ENCODE results near the gene NUMB.
"Not testable (repeated sequence)": the region's sequence is repeated elsewhere in the genome, so short reads cannot be mapped to it uniquely, and the experiment has no call there.

The NUMB gene

DNA sequence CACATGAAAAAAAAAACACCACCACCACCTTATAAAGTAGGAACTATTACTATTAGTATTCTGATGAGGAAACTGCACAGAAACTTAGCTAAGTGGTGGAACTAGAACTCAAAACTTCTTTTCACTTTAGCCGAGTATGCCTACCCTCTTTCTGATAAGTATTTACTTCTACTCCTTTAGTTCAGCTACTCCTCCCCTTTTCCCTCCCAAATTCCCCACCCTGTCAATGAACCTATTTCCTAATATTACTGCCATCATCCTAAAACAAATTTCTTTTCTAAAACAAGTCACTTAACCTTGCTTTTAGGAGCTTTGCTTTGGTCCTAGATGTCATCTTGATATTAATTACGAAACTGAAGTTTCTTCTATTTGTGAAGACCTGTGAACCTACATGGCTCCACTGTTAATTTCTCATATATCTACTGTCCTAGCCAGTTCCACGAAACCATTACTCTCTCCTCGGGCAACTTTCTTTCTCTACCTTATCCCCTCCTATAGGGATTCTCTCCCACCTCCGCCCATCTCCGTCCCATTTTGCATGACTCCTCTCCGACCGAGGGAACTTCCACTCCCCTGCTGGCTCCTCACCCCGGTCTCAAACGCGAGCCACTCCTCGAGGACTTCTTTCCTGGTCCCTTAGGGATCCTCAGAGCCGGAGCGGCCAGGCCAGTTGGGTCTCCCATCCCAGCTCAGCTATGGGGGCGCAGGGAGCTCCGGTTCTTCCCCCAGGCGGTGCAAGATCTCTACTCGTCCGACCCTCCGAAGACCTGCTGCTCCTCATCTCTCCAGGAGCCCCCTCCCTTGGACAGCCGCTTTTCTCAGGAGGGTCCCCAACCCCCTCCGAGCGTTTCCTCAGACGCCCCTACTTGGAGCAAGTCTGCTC is 1.1 kb downstream of the NUMB start:
- H3K36me3 Mint-ChIP-seq = peaks cover 6% of the 10 kb centered on the region
- H3K4me3 Mint-ChIP-seq = peak overlapping the region; percentile 93
- H3K27me3 Mint-ChIP-seq = no peaks in the 10 kb centered on the region
- no peaks in the 10 kb centered on the region for H3K9me3 Mint-ChIP-seq
- H3K27ac Mint-ChIP-seq = peak overlapping the region; percentile 90
- H3K4me1 Mint-ChIP-seq = peaks cover 52% of the 10 kb centered on the region
- peak; percentile 0 for ATAC-seq

GRCh38 chr14:73455294-73455693 is 3.1 kb downstream of the NUMB start:
- Mint-ChIP-seq H3K9me3 (no peaks in the 10 kb centered on the region), H3K27ac (no peak overlapping the region)

DNA sequence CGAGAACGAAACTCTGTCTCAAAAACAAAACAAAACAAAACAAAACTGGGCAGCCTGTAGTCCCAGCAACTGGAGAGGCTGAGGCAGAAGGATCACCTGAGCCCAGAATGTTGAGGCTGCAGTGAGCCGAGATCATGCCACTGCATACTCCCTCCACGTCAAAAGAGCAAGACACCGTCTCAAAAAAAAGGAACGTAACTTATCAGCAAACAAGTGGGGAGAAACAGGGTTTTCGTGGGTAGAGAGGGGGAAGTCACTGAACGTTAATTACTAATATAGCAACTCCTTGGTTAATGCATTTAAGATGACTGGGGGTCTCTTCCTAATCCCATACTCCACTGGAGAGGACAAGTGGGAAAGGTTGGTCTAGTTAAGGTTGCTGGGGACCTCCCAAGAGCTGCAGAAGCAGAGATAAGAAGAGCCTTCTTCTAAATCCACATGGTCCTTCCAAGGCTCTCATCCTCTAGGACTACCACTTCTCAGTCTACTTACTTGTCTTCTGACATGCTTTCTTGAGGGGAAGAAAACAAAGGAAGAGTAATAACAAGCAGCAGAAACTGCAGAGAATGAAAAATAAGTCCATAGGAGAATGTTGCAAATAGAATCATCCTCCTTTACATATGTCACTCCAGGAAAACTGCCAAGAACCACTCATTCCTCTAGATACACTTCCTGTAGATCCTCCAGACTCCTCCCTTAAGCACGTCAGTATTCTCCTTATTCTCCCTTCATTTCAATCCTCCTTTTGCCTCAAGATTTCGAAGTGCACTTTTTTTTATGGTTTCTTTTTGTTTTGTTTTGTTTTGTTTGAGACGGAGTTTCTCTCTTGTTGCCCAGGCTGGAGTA is 5.8 kb downstream of the NUMB start:
- Mint-ChIP-seq H3K27ac (peak overlapping the region; percentile 42), H3K4me3 (peak overlapping the region; percentile 66), H3K9me3 (no peaks in the 10 kb centered on the region), H3K27me3 (no peaks in the 10 kb centered on the region), H3K4me1 (peaks cover 46% of the 10 kb centered on the region), H3K36me3 (no peaks in the 10 kb centered on the region)
- peak; percentile 81 for ATAC-seq

More at GRCh38 chr14:73455294-73455693, 3.1 kb downstream of the NUMB start:
- Mint-ChIP-seq H3K4me3 (no peak overlapping the region), H3K36me3 (peaks cover 6% of the 10 kb centered on the region), H3K4me1 (peaks cover 56% of the 10 kb centered on the region), H3K27me3 (no peaks in the 10 kb centered on the region)
- ATAC-seq = no peak

DNA sequence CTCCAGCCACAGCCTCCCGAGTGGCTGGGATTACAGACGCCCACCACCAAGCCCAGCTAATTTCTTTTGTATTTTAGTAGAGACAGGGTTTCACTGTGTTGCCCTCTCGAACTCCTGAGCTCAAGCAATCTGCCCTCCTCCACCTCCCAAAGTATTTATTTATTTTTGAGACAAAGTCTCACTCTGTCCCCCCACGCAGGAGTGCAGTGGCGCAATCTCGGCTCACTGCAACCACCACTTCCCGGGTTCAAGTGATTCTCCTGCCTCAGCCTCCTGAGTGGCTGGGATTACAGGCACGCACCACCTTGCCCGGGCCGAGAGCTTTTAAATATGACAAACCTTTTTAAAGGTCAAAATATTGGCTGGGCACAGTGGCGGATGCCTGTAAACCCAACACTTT is 14.6 kb downstream of the NUMB start:
- no peak for ATAC-seq
- H3K36me3 Mint-ChIP-seq = no peaks in the 10 kb centered on the region
- H3K9me3 Mint-ChIP-seq = no peaks in the 10 kb centered on the region
- peaks cover 28% of the 10 kb centered on the region for H3K4me1 Mint-ChIP-seq
- no peak overlapping the region for H3K27ac Mint-ChIP-seq
- H3K4me3 Mint-ChIP-seq = no peak overlapping the region
- H3K27me3 Mint-ChIP-seq = no peaks in the 10 kb centered on the region

- H3K27me3 Mint-ChIP-seq = no peaks in the 10 kb centered on the region
- H3K4me1 Mint-ChIP-seq = peaks cover 33% of the 10 kb centered on the region
- H3K36me3 Mint-ChIP-seq = peaks cover 5% of the 10 kb centered on the region
- H3K9me3 Mint-ChIP-seq = no peaks in the 10 kb centered on the region
- peak overlapping the region; percentile 37 for H3K27ac Mint-ChIP-seq
- no peak overlapping the region for H3K4me3 Mint-ChIP-seq
- ATAC-seq = no peak
These were observed 17.1 kb downstream of the NUMB start for GRCh38 chr14:73441286-73441685.

GRCh38 chr14:73438993-73439392 is 19.4 kb downstream of the NUMB start:
- H3K9me3 Mint-ChIP-seq = no peaks in the 10 kb centered on the region
- no peak overlapping the region for H3K27ac Mint-ChIP-seq
- ATAC-seq = no peak
- H3K4me1 Mint-ChIP-seq = peaks cover 51% of the 10 kb centered on the region
- H3K27me3 Mint-ChIP-seq = no peaks in the 10 kb centered on the region
- no peak overlapping the region for H3K4me3 Mint-ChIP-seq
- peaks cover 5% of the 10 kb centered on the region for H3K36me3 Mint-ChIP-seq

DNA sequence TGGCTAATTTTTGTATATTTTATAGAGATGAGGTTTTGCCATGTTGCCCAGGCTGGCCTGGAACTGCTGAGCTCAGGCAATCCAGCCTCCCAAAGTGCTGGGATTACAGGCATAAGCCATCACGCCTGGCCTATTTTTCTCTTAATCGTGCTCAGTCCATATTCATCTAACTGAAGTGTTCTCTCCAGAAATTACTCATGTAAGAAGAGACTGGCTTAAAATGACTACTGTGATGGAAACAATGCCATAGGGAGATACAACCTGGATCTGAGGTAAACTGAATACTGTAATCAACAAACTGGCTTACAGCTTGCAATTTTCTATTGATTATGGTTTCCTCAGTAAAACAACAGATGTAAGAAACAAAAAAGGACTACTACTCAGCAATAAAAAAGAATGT is 21.1 kb downstream of the NUMB start:
- Mint-ChIP-seq H3K9me3 (no peaks in the 10 kb centered on the region), H3K4me3 (no peak overlapping the region), H3K36me3 (peaks cover 5% of the 10 kb centered on the region), H3K27ac (no peak overlapping the region), H3K4me1 (peaks cover 54% of the 10 kb centered on the region), H3K27me3 (no peaks in the 10 kb centered on the region)
- ATAC-seq = no peak

- Mint-ChIP-seq H3K4me1 (peaks cover 36% of the 10 kb centered on the region), H3K36me3 (no peaks in the 10 kb centered on the region), H3K27ac (no peak overlapping the region), H3K4me3 (no peak overlapping the region), H3K27me3 (no peaks in the 10 kb centered on the region), H3K9me3 (no peaks in the 10 kb centered on the region)
- no peak for ATAC-seq
These were observed 26.2 kb downstream of the NUMB start for GRCh38 chr14:73432124-73432523.

DNA sequence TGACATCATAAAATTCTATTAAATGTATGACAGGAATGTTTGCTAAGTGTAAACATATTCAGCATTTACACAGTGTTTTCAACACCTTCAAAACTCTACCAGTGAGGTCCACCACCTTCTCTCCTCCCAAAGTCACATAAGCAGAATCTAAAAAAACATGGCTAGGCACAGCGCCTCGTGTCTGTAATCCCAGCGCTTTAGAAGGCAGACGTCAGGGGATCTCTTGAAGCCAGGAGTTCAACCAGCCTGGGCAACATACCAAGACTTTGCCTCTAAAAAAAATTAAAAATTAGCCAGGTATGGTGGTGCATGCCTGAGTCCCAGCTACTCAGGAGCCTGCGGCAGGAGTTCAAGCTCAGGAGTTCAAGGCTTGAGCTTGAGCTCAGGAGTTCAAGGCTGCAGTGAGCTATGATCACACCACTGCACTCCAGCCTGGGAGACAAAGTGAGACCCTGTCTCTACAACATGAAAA is 30.0 kb downstream of the NUMB start:
- no peaks in the 10 kb centered on the region for H3K9me3 Mint-ChIP-seq
- peaks cover 36% of the 10 kb centered on the region for H3K4me1 Mint-ChIP-seq
- no peak for ATAC-seq
- peak overlapping the region; percentile 61 for H3K27ac Mint-ChIP-seq
- no peaks in the 10 kb centered on the region for H3K36me3 Mint-ChIP-seq
- H3K27me3 Mint-ChIP-seq = no peaks in the 10 kb centered on the region
- H3K4me3 Mint-ChIP-seq = no peak overlapping the region

DNA sequence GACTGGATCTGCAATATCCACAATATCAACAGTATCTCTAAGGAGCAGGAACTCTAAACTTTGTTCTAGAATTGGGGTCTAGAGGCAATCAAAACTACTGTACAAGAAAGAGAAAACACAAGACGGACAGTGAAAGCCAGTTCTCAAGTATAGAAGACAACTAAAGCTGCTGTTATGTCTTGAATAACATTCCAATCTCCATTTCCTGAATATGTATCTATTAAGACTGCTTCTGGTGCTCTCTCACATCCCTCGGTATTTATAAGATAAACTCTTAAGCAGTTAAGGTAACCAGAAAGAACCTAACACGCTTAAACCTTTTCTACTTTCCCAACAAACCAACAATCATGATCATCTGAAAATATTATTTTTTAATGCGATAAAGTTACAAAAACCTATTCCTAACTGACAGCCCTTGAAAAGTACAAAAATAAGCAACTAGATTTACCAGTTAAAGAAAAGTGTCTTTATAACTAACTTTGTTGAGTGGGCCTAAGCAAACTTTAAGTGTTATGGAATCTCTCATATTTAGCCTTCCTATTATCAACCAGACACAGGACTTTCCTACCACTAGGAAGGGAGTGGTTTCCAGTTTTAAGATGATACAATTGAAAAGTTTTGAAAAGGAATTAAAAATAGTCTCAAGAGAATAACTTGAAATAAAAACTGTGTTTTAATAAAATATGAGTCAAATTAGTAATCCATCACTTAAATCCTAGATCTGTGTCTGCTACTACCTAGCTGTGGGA is 30.7 kb downstream of the NUMB start:
- Mint-ChIP-seq H3K4me3 (no peak overlapping the region), H3K9me3 (no peaks in the 10 kb centered on the region), H3K27me3 (no peaks in the 10 kb centered on the region), H3K27ac (peak overlapping the region; percentile 61), H3K36me3 (peaks cover under 1% of the 10 kb centered on the region), H3K4me1 (peaks cover 36% of the 10 kb centered on the region)
- no peak for ATAC-seq

GRCh38 chr14:73426877-73427276 is 31.5 kb downstream of the NUMB start:
- Mint-ChIP-seq H3K4me3 (no peak overlapping the region), H3K9me3 (no peaks in the 10 kb centered on the region), H3K27ac (peak overlapping the region; percentile 61), H3K4me1 (peaks cover 43% of the 10 kb centered on the region), H3K36me3 (peaks cover 7% of the 10 kb centered on the region), H3K27me3 (no peaks in the 10 kb centered on the region)
- peak; percentile 47 for ATAC-seq

DNA sequence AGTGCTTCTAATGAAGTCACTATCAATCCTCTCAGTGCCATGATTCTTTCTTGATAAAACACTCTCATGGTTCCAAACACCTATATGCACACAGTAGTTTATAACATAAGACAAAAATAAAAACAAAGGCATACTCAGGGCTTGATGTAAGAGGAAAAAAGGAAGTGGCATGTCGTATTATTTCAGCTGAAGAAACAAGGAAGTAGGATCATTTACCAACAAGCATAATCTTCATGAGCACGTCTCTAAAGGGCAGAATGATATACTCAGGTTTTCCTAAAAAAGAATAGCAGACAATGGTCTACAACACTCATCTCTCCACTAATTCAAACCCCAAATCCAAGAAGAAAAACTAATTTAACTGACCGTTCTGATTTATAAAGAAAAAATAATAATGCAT is 33.9 kb downstream of the NUMB start:
- Mint-ChIP-seq H3K27ac (peak overlapping the region; percentile 82), H3K9me3 (no peaks in the 10 kb centered on the region), H3K36me3 (peaks cover 22% of the 10 kb centered on the region), H3K4me3 (peak overlapping the region; percentile 73), H3K4me1 (peaks cover 43% of the 10 kb centered on the region), H3K27me3 (no peaks in the 10 kb centered on the region)
- peak; percentile 72 for ATAC-seq

GRCh38 chr14:73423092-73423491 is 35.3 kb downstream of the NUMB start:
- H3K4me1 Mint-ChIP-seq = peaks cover 38% of the 10 kb centered on the region
- peak overlapping the region; percentile 37 for H3K27ac Mint-ChIP-seq
- ATAC-seq, H3K27me3 Mint-ChIP-seq, H3K9me3 Mint-ChIP-seq, H3K4me3 Mint-ChIP-seq: not testable (repeated sequence)
- H3K36me3 Mint-ChIP-seq = peaks cover 22% of the 10 kb centered on the region

DNA sequence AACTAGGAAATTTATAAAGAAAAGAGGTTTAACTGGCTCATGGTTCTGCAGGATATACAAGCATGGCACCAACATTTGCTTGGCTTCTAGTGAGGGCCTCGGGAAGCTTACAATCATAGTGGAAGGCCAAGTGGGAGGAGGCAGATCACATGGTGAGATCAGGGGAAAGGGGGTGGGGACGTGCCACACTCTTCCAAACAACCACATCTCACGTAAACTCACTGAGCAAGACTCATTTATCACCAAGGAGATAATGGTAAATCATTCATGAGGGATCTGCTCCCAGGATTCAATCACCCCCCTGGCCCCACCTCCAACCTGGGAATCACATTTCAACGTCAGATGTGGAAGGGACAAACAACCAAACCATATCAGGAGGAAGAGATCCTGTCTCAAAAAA is 35.8 kb downstream of the NUMB start:
- no peaks in the 10 kb centered on the region for H3K9me3 Mint-ChIP-seq
- no peak overlapping the region for H3K4me3 Mint-ChIP-seq
- peak overlapping the region; percentile 37 for H3K27ac Mint-ChIP-seq
- H3K27me3 Mint-ChIP-seq = no peaks in the 10 kb centered on the region
- no peak for ATAC-seq
- peaks cover 32% of the 10 kb centered on the region for H3K4me1 Mint-ChIP-seq
- peaks cover 22% of the 10 kb centered on the region for H3K36me3 Mint-ChIP-seq

DNA sequence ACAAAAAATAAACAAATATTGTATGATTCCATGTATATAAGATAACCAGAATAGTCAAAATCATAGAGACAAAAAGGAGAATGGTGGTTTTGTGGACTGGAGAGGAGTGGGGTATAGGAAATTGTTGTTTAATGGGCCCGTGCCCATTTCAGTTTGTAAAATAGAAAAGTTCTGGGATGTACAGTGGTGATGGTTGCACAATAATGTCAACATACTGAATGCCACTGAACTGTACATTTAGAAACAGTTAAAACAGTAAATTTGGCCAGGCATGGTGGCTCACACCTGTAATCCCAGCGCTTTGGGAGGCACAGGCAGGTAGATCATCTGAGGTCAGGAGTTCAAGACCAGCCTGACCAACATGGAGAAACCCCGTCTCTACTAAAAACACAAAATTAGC is 40.1 kb downstream of the NUMB start:
- Mint-ChIP-seq H3K4me1 (peaks cover 33% of the 10 kb centered on the region), H3K27me3 (no peaks in the 10 kb centered on the region), H3K4me3 (no peak overlapping the region)

More for the DNA sequence above, 40.1 kb downstream of the NUMB start:
- Mint-ChIP-seq H3K27ac (no peak overlapping the region), H3K9me3 (no peaks in the 10 kb centered on the region), H3K36me3 (peaks cover 31% of the 10 kb centered on the region)
- ATAC-seq = no peak

Data from stimulated activated memory B cell treated with anti-CD40 and anti-IgM and Interleukin-4, amounts not matched to agents 10 μg/mL and 1 μg/mL and 100 μg/mL, for 72 hours (primary cell).